Measurements from ENCODE around the gene FSIP1. TPM values are rescaled to one million over a fixed set of nuclear protein-coding genes. Genes with fewer than 3 reads are reported as not detected.

The FSIP1 gene
- total RNA-seq, 6 donors from 2014 or later = 0.26 to 3.2 (median 0.79) TPM; not detected in 2

- Histone ChIP-seq H3K4me3 (no peak overlapping the region), H3K9me3 (no peaks in the 10 kb centered on the region), H3K27me3 (no peaks in the 10 kb centered on the region), H3K27ac (no peak overlapping the region), H3K36me3 (peaks cover 8 to 100% (median 69%) of the 10 kb centered on the region in 4 donors), H3K4me1 (peaks cover 0 to 5% (median 0%) of the 10 kb centered on the region in 4 donors)
- WGBS, 2 donors = 88 to 95% methylated on average over 3 to 13 of the region's 13 CpGs
- TF ChIP-seq EP300 (IDR thresholded peaks at IDR 0.05) (no peak), POLR2AphosphoS5 (IDR thresholded peaks at IDR 0.05) (peak in 1 of 2 donors; percentile 80), CTCF (IDR thresholded peaks at IDR 0.05) (no peak), POLR2A (IDR thresholded peaks at IDR 0.05) (no peak)
- ATAC-seq (ENCODE audit: low FRiP score in 2 of 2) = no peak
- peak in 1 of 2 donors; percentile 40 for DNase-seq
Observed at GRCh38 chr15:39589815-39590644, 192.6 kb downstream of the FSIP1 start.

DNA sequence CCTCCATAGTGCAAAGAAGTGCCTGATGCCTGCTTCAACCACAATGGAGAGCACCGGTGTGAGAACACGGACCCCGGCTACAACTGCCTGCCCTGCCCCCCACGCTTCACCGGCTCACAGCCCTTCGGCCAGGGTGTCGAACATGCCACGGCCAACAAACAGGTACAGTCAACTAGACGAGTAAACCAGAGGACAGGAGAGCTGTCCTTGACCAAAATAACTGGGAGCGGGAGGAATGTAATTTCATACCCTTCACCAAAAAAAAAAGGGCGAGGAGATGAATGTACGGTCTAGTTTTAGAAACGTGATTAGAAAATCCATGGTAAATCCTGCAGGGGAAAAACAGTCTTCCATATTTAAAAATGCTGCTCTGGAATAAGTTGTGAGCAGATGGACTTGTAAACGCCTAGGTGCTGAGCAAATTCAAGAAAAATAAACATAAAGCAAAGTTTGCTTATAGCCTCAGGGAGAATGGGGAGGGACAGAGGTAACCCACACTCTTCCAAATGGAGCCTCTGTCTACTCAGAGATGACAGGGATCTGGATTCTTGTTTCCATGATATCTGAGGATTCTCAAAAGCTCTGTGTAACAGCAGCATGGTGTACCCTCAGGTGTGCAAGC is 193.3 kb downstream of the FSIP1 start:
- no peaks in the 10 kb centered on the region for H3K9me3 ChIP-seq
- no peak overlapping the region for H3K4me3 ChIP-seq
- H3K4me1 ChIP-seq = peaks cover 0 to 7% (median 0%) of the 10 kb centered on the region in 4 donors
- DNase-seq (peak in 1 of 2 donors; percentile 58), ATAC-seq (ENCODE audit: low FRiP score in 2 of 2) (no peak)
- no peak for TF ChIP-seq POLR2A (IDR thresholded peaks at IDR 0.05)
- TF ChIP-seq EP300 (IDR thresholded peaks at IDR 0.05) = no peak
- TF ChIP-seq POLR2AphosphoS5 (IDR thresholded peaks at IDR 0.05) = no peak
- no peak for TF ChIP-seq CTCF (IDR thresholded peaks at IDR 0.05)
- no peak overlapping the region for H3K27ac ChIP-seq
- peaks cover 8 to 100% (median 68%) of the 10 kb centered on the region in 4 donors for H3K36me3 ChIP-seq
- WGBS, 2 donors = 90 to 93% methylated on average over 11 to 14 of the region's 14 CpGs
- H3K27me3 ChIP-seq = no peaks in the 10 kb centered on the region

GRCh38 chr15:39588531-39589192 is 194.0 kb downstream of the FSIP1 start:
- Histone ChIP-seq H3K9me3 (no peaks in the 10 kb centered on the region), H3K4me3 (no peak overlapping the region), H3K27me3 (no peaks in the 10 kb centered on the region), H3K36me3 (peaks cover 8 to 100% (median 64%) of the 10 kb centered on the region in 4 donors), H3K4me1 (peaks cover 0 to 7% (median 3%) of the 10 kb centered on the region in 4 donors), H3K27ac (no peak overlapping the region)
- 92 to 95% methylated on average over 12 to 13 of the region's 13 CpGs for WGBS, 2 donors
- TF ChIP-seq POLR2A (IDR thresholded peaks at IDR 0.05) = no peak
- peak in 1 of 2 donors; percentile 44 for TF ChIP-seq POLR2AphosphoS5 (IDR thresholded peaks at IDR 0.05)
- no peak for DNase-seq
- no peak for ATAC-seq (ENCODE audit: low FRiP score in 2 of 2)

- no peaks in the 10 kb centered on the region for H3K27me3 ChIP-seq
- TF ChIP-seq POLR2A (IDR thresholded peaks at IDR 0.05) = no peak
- TF ChIP-seq POLR2AphosphoS5 (IDR thresholded peaks at IDR 0.05) = peak in 1 of 2 donors; percentile 68
- H3K9me3 ChIP-seq = no peaks in the 10 kb centered on the region
- H3K27ac ChIP-seq = no peak overlapping the region
- 73 to 75% methylated on average over 13 of the region's 13 CpGs for WGBS, 2 donors
- DNase-seq (peak in 1 of 2 donors; percentile 22), ATAC-seq (ENCODE audit: low FRiP score in 2 of 2) (peak in 1 of 2 donors; percentile 1)
- peaks cover 0 to 11% (median 3%) of the 10 kb centered on the region in 4 donors for H3K4me1 ChIP-seq
- H3K36me3 ChIP-seq = peaks cover 8 to 100% (median 57%) of the 10 kb centered on the region in 4 donors
- no peak overlapping the region for H3K4me3 ChIP-seq
Observed at GRCh38 chr15:39587731-39588530, 194.7 kb downstream of the FSIP1 start.

DNA sequence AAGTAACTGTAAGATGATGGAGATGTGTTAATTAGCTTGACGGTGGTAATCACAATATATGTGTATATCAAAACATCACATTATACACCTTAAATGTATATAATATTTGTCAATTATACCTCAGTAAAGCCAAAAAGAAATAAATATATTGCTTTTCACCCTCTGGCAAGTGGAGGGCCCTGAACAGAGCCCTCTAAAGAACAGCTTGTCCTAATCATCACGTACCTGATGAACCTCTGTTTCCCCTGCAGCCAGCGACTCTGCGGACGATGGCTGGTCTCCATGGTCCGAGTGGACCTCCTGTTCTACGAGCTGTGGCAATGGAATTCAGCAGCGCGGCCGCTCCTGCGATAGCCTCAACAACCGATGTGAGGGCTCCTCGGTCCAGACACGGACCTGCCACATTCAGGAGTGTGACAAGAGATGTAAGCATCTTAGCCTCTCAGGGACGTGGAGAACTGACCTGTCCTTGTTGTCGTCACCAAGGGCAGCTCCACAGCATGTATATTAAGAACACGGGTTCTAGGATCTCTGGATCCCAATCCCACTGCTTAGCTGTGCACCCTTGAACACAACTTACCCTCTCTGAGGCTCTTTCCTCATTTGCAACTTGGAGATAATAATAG is 195.4 kb downstream of the FSIP1 start:
- Histone ChIP-seq H3K4me1 (peaks cover 0 to 15% (median 3%) of the 10 kb centered on the region in 4 donors), H3K36me3 (peaks cover 8 to 100% (median 55%) of the 10 kb centered on the region in 4 donors), H3K9me3 (no peaks in the 10 kb centered on the region), H3K27me3 (no peaks in the 10 kb centered on the region), H3K4me3 (no peak overlapping the region), H3K27ac (no peak overlapping the region)
- ATAC-seq (ENCODE audit: low FRiP score in 2 of 2) (no peak), DNase-seq (peak in 1 of 2 donors; percentile 82)
- WGBS, 2 donors = 93% methylated on average over 17 of the region's 17 CpGs
- no peak for TF ChIP-seq EP300 (IDR thresholded peaks at IDR 0.05)
- no peak for TF ChIP-seq CTCF (IDR thresholded peaks at IDR 0.05)
- TF ChIP-seq POLR2AphosphoS5 (IDR thresholded peaks at IDR 0.05) = peak; percentile 28 to 73
- TF ChIP-seq POLR2A (IDR thresholded peaks at IDR 0.05) = no peak

Measured in upper lobe of left lung (tissue), 6 donors.